Activated CD8-positive, alpha-beta memory T cell treated with anti-CD3 and anti-CD28 coated beads, Interleukin-2, amount 50 U/mL, for 48 hours (primary cell): Measurements from ENCODE around the gene HTR1D.
A peak's percentile ranks its signal among the peaks of the same experiment; 100 is the strongest.

Experiments used
- DNase-seq: peaks from one replicate; pipeline ENCODE4 v3.0.0-alpha.2; 2020

Gene HTR1D

GRCh38 chr1:23178950-23179349 is 38.4 kb downstream of the HTR1D start:
- no peak for DNase-seq

GRCh38 chr1:23178414-23178813 is 38.9 kb downstream of the HTR1D start:
- no peak for DNase-seq

GRCh38 chr1:23177438-23178380 is 39.6 kb downstream of the HTR1D start:
- DNase-seq = peak; percentile 75

- DNase-seq = no peak
These were observed 40.3 kb downstream of the HTR1D start for GRCh38 chr1:23177031-23177430.

- DNase-seq = no peak
These were observed 42.7 kb downstream of the HTR1D start for GRCh38 chr1:23174426-23175110.

GRCh38 chr1:23171181-23171755 is 46.0 kb downstream of the HTR1D start:
- DNase-seq = no peak

GRCh38 chr1:23169727-23170335 is 47.5 kb downstream of the HTR1D start:
- peak; percentile 57 for DNase-seq

GRCh38 chr1:23169195-23169575 is 48.1 kb downstream of the HTR1D start:
- DNase-seq = no peak

- DNase-seq = peak; percentile 99
These were observed 48.7 kb downstream of the HTR1D start, which contains the start of gene LUZP1 for GRCh38 chr1:23168445-23169194. Gene LUZP1 (minus strand): TSS chr1:23168856.

- no peak for DNase-seq
These were observed 49.2 kb downstream of the HTR1D start for GRCh38 chr1:23168079-23168444.

- peak; percentile 70 for DNase-seq
These were observed 49.8 kb downstream of the HTR1D start for GRCh38 chr1:23167353-23168078.

- DNase-seq = no peak
These were observed 50.4 kb downstream of the HTR1D start for GRCh38 chr1:23166854-23167253.

- DNase-seq = no peak
These were observed 53.9 kb downstream of the HTR1D start for GRCh38 chr1:23163395-23163794.

GRCh38 chr1:23159963-23160877 is 57.1 kb downstream of the HTR1D start:
- DNase-seq = no peak

- DNase-seq = no peak
These were observed 60.4 kb downstream of the HTR1D start for GRCh38 chr1:23156940-23157339.

GRCh38 chr1:23152966-23153684 is 64.2 kb downstream of the HTR1D start:
- DNase-seq = no peak

GRCh38 chr1:23150742-23151141 is 66.6 kb downstream of the HTR1D start:
- no peak for DNase-seq

- DNase-seq = no peak
These were observed 67.2 kb downstream of the HTR1D start for GRCh38 chr1:23150125-23150524.

GRCh38 chr1:23149114-23149513 is 68.2 kb downstream of the HTR1D start:
- no peak for DNase-seq

- no peak for DNase-seq
These were observed 69.2 kb downstream of the HTR1D start for GRCh38 chr1:23148084-23148483.
